Measurements from ENCODE around the gene AWAT1.
"Not testable (repeated sequence)": the region's sequence is repeated elsewhere in the genome, so short reads cannot be mapped to it uniquely, and the experiment has no call there.

Gene AWAT1

GRCh38 chrX:70234355-70234754 lies at the start of gene AWAT1:
Gene AWAT1, plus strand, starts transcription at chrX:70234655. Its CDS starts 41 bp downstream, at chrX:70234696.
- no peak for TF ChIP-seq CTCF (IDR thresholded peaks at IDR 0.05; ENCODE audit: extremely low read depth, insufficient read depth, missing control alignments)
- DNase-seq (ENCODE audit: low spot score), result no peak
- in situ Hi-C loops (cut with MboI; ENCODE audit: low pct_unique_long_range_greater_than_20kb, low sequenced_read_pairs, unreplicated experiment), result no loop called here

- DNase-seq (ENCODE audit: low spot score), result no peak
- in situ Hi-C loops (cut with MboI; ENCODE audit: low pct_unique_long_range_greater_than_20kb, low sequenced_read_pairs, unreplicated experiment), result loop anchor here (25.0 kb wide), 1 partner anchor 222 kb away; the partner anchor contains the start of gene GDPD2
- TF ChIP-seq CTCF (IDR thresholded peaks at IDR 0.05; ENCODE audit: extremely low read depth, insufficient read depth, missing control alignments), result no peak
Observed at GRCh38 chrX:70190225-70190624, 44.2 kb upstream of the AWAT1 start.

GRCh38 chrX:70196961-70197720 lies 37.3 kb upstream of the AWAT1 start:
- in situ Hi-C loops (cut with MboI; ENCODE audit: low pct_unique_long_range_greater_than_20kb, low sequenced_read_pairs, unreplicated experiment), result loop anchor here (25.0 kb wide), 1 partner anchor 215 kb away; the partner anchor contains the start of gene GDPD2
- peak; percentile 61 for TF ChIP-seq CTCF (IDR thresholded peaks at IDR 0.05; ENCODE audit: extremely low read depth, insufficient read depth, missing control alignments)
- DNase-seq (ENCODE audit: low spot score), result peak; percentile 33

- no peak for TF ChIP-seq CTCF (IDR thresholded peaks at IDR 0.05; ENCODE audit: extremely low read depth, insufficient read depth, missing control alignments)
- in situ Hi-C loops (cut with MboI; ENCODE audit: low pct_unique_long_range_greater_than_20kb, low sequenced_read_pairs, unreplicated experiment), result no loop called here
- DNase-seq (ENCODE audit: low spot score), result no peak
Observed at GRCh38 chrX:70201732-70202131, 32.7 kb upstream of the AWAT1 start.

- TF ChIP-seq CTCF (IDR thresholded peaks at IDR 0.05; ENCODE audit: extremely low read depth, insufficient read depth, missing control alignments), result no peak
- in situ Hi-C loops (cut with MboI; ENCODE audit: low pct_unique_long_range_greater_than_20kb, low sequenced_read_pairs, unreplicated experiment), result no loop called here
- no peak for DNase-seq (ENCODE audit: low spot score)
Observed at GRCh38 chrX:70208479-70208878, 26.0 kb upstream of the AWAT1 start.

GRCh38 chrX:70209570-70209969 lies 24.9 kb upstream of the AWAT1 start:
- DNase-seq (ENCODE audit: low spot score); in situ Hi-C loops (cut with MboI; ENCODE audit: low pct_unique_long_range_greater_than_20kb, low sequenced_read_pairs, unreplicated experiment): not testable (repeated sequence)

GRCh38 chrX:70219938-70220764 lies 14.3 kb upstream of the AWAT1 start:
- no peak for TF ChIP-seq CTCF (IDR thresholded peaks at IDR 0.05; ENCODE audit: extremely low read depth, insufficient read depth, missing control alignments)

More at GRCh38 chrX:70219938-70220764, 14.3 kb upstream of the AWAT1 start:
- in situ Hi-C loops (cut with MboI; ENCODE audit: low pct_unique_long_range_greater_than_20kb, low sequenced_read_pairs, unreplicated experiment), result no loop called here
- DNase-seq (ENCODE audit: low spot score), result no peak
